Sigmoid colon (tissue), 7 donors: ENCODE results near the gene SLCO2B1. TPM values are rescaled to one million over a fixed set of nuclear protein-coding genes. Genes with fewer than 3 reads are reported as not detected.

Experiments used
- DNase-seq: peaks from one replicate; pipeline ENCODE4 v3.0.0-alpha.2; 2019
- H3K27ac ChIP-seq, 4 donors: fragments of 200-600 bp; sonication (generic); one replicate each; pipeline ENCODE4 v1.5.1; 2016 to 2019; ENCODE audit warnings: mild to moderate bottlenecking in 1 of 4
- H3K27me3 ChIP-seq, 3 donors: fragments of 200-600 bp; sonication (generic); one replicate each; pipeline ENCODE4 v1.5.1; 2019; ENCODE audit warnings: mild to moderate bottlenecking in 1 of 3
- H3K36me3 ChIP-seq, 4 donors: fragments of 200-600 bp; sonication (generic); one replicate each; pipeline ENCODE4 v1.5.1; 2016 to 2019
- H3K4me1 ChIP-seq, 4 donors: fragments of 200-600 bp; sonication (generic); one replicate each; pipeline ENCODE4 v1.5.1; 2017 to 2019
- H3K4me3 ChIP-seq, 4 donors: fragments of 200-600 bp; sonication (generic); one replicate each; pipeline ENCODE4 v1.5.1; 2017 to 2019; ENCODE audit warnings: mild to moderate bottlenecking in 2 of 4, moderate library complexity in 1 of 4
- H3K9me3 ChIP-seq, 4 donors: fragments of 200-600 bp in 3 of 4; sonication (generic) in 3 of 4; one replicate each; pipeline versions ENCODE4 v1.5.1 to v1.6.1; 2013 to 2019
- CTCF ChIP-seq, 4 experiments: fragments of 450-650 bp in 3 of 4; fragments of 200-600 bp in 1 of 4; IDR thresholded peaks; one replicate each; pipeline ENCODE4 v1.5.1; 2016 to 2019; ENCODE audit warnings: antibody characterized with exemption in 4 of 4, mild to moderate bottlenecking in 3 of 4, moderate library complexity in 2 of 4
- EP300 ChIP-seq, 4 donors: sonication (generic); formaldehyde crosslinking; IDR thresholded peaks; one replicate each; pipeline ENCODE4 v1.6.1; 2017; ENCODE audit warnings: antibody characterized with exemption in 4 of 4
- POLR2A ChIP-seq, 2 donors: fragments of 450-650 bp; IDR thresholded peaks; one replicate each; pipeline ENCODE4 v1.6.1; 2016; ENCODE audit warnings: antibody characterized with exemption in 2 of 2, mild to moderate bottlenecking in 2 of 2, moderate library complexity in 2 of 2
- POLR2AphosphoS5 ChIP-seq, 4 donors: sonication (generic); formaldehyde crosslinking; IDR thresholded peaks; one replicate each; pipeline ENCODE4 v1.6.1; 2017; ENCODE audit warnings: antibody characterized with exemption in 4 of 4
- WGBS, 2 donors: extraction: QIAGEN DNeasy Blood & Tissue Kit; methylation state at CpG; one replicate each; pipeline ENCODE4 v1.1.7; 2013; 5-methylcytosine and 5-hydroxymethylcytosine counted together
- intact Hi-C: fragments of 100-400 bp; cut with DNase I; formaldehyde crosslinking; loops from one replicate; pipeline ENCODE4 v1.15.1; 2023
- polyA plus RNA-seq, 3 donors: library from polyadenylated mRNA; stranded (reverse); fragments of 200-250 nt; gene quantifications; one replicate each; pipeline ENCODE4 v1.2.3, GENCODE V29; 2013
- total RNA-seq, 4 donors: library from RNA; depleted of rRNA; stranded (reverse); fragments of >200 nt; gene quantifications; one replicate each; pipeline ENCODE4 v1.1.0, GENCODE V29; 2016
- donor health status: healthy with polysubstance abuse.
- donor health status: Bipolar disorder and iron deficiency.
- donor health status: healthy.

The SLCO2B1 gene
- total and polyA plus RNA-seq, 7 donors: 7.8 to 47.0 (median 29.2) TPM

- DNase-seq: no peak
- TF ChIP-seq POLR2A (IDR thresholded peaks at IDR 0.05): no peak
- no peak for TF ChIP-seq POLR2AphosphoS5 (IDR thresholded peaks at IDR 0.05)
- no peak for TF ChIP-seq EP300 (IDR thresholded peaks at IDR 0.05)
- TF ChIP-seq CTCF (IDR thresholded peaks at IDR 0.05): no peak
- Histone ChIP-seq H3K4me3 (no peak overlapping the region), H3K9me3 (no peaks in the 10 kb centered on the region), H3K36me3 (no peaks in the 10 kb centered on the region), H3K27me3 (peaks cover 0 to 4% (median 0%) of the 10 kb centered on the region in 3 donors), H3K4me1 (no peaks in the 10 kb centered on the region), H3K27ac (no peak overlapping the region)
- intact Hi-C loops: no loop called here
- 73 to 83% methylated on average over 3 of the region's 3 CpGs for WGBS, 2 donors
Observed at GRCh38 chr11:75184757-75185425, 34.0 kb downstream of the SLCO2B1 start.

- no peak overlapping the region for H3K27ac ChIP-seq
- no peak overlapping the region for H3K4me3 ChIP-seq
- intact Hi-C loops: no loop called here
- WGBS, 2 donors: 80 to 91% methylated on average over 3 of the region's 3 CpGs
- no peak for DNase-seq
- H3K9me3 ChIP-seq: no peaks in the 10 kb centered on the region
- H3K4me1 ChIP-seq: peaks cover 0 to 2% (median 1%) of the 10 kb centered on the region in 4 donors
- H3K27me3 ChIP-seq: peaks cover 0 to 4% (median 0%) of the 10 kb centered on the region in 3 donors
- H3K36me3 ChIP-seq: no peaks in the 10 kb centered on the region
- no peak for TF ChIP-seq EP300 (IDR thresholded peaks at IDR 0.05)
- no peak for TF ChIP-seq POLR2AphosphoS5 (IDR thresholded peaks at IDR 0.05)
- no peak for TF ChIP-seq POLR2A (IDR thresholded peaks at IDR 0.05)
- no peak for TF ChIP-seq CTCF (IDR thresholded peaks at IDR 0.05)
Observed at GRCh38 chr11:75185866-75186265, 35.0 kb downstream of the SLCO2B1 start.

GRCh38 chr11:75186999-75187398 is 36.1 kb downstream of the SLCO2B1 start:
- Histone ChIP-seq H3K36me3 (no peaks in the 10 kb centered on the region), H3K27ac (no peak overlapping the region), H3K4me3 (no peak overlapping the region), H3K27me3 (peaks cover 0 to 4% (median 0%) of the 10 kb centered on the region in 3 donors), H3K4me1 (peaks cover 0 to 13% (median 9%) of the 10 kb centered on the region in 4 donors), H3K9me3 (no peaks in the 10 kb centered on the region)
- intact Hi-C loops: no loop called here
- WGBS, 2 donors: 95 to 96% methylated on average over 4 of the region's 4 CpGs
- TF ChIP-seq EP300 (IDR thresholded peaks at IDR 0.05): no peak
- no peak for TF ChIP-seq POLR2AphosphoS5 (IDR thresholded peaks at IDR 0.05)
- TF ChIP-seq CTCF (IDR thresholded peaks at IDR 0.05): no peak
- TF ChIP-seq POLR2A (IDR thresholded peaks at IDR 0.05): no peak
- DNase-seq: no peak

GRCh38 chr11:75188671-75189070 is 37.8 kb downstream of the SLCO2B1 start:
- H3K9me3 ChIP-seq: no peaks in the 10 kb centered on the region
- intact Hi-C loops: no loop called here
- no peaks in the 10 kb centered on the region for H3K36me3 ChIP-seq
- H3K27me3 ChIP-seq: peaks cover 0 to 1% (median 0%) of the 10 kb centered on the region in 3 donors
- H3K4me3 ChIP-seq: no peak overlapping the region
- no peak for TF ChIP-seq CTCF (IDR thresholded peaks at IDR 0.05)
- TF ChIP-seq EP300 (IDR thresholded peaks at IDR 0.05): no peak
- TF ChIP-seq POLR2A (IDR thresholded peaks at IDR 0.05): no peak
- TF ChIP-seq POLR2AphosphoS5 (IDR thresholded peaks at IDR 0.05): no peak
- no peak for DNase-seq
- H3K27ac ChIP-seq: no peak overlapping the region
- H3K4me1 ChIP-seq: peaks cover 0 to 14% (median 9%) of the 10 kb centered on the region in 4 donors
- 83 to 91% methylated on average over 4 of the region's 4 CpGs for WGBS, 2 donors
